ENCODE results near the gene RALY.
"Not testable (repeated sequence)": the region's sequence is repeated elsewhere in the genome, so short reads cannot be mapped to it uniquely, and the experiment has no call there.

GRCh38 chr20:34028013-34028412 is 34.3 kb downstream of the RALY start:
- not testable (repeated sequence) for TF ChIP-seq CTCF, POLR2A (IDR thresholded peaks at IDR 0.05)

Measured in uterus (tissue), 2 donors.